Measurements from ENCODE around the gene ITPKC. TPM values are rescaled to one million over a fixed set of nuclear protein-coding genes. Genes with fewer than 3 reads are reported as not detected.

Gene ITPKC
- total RNA-seq, 1 donor from 2014 or later: 8.4 TPM

Other genes starting within 250 kb of the ITPKC start
- 125 and 136 TPM in 2 replicates for gene SHKBP1, start 140.2 kb upstream of the ITPKC start, total RNA-seq
- 101 and 104 TPM in 2 replicates for gene LTBP4, start 115.7 kb upstream of the ITPKC start, total RNA-seq
- gene NUMBL, start 26.5 kb upstream of the ITPKC start, total RNA-seq: 18.0 and 27.0 TPM in 2 replicates
- gene COQ8B, start 226 bp upstream of the ITPKC start, total RNA-seq: 33.5 and 36.7 TPM in 2 replicates
- 13.2 and 14.2 TPM in 2 replicates for gene ACTMAP, start 33.4 kb downstream of the ITPKC start, total RNA-seq
- gene SNRPA, start 34.1 kb downstream of the ITPKC start, total RNA-seq: 257 and 267 TPM in 2 replicates
- 0.69 TPM in 1 of 2 replicates, not detected in the other for gene MIA, start 58.4 kb downstream of the ITPKC start, total RNA-seq
- 50.1 and 50.4 TPM in 2 replicates for gene RAB4B, start 61.1 kb downstream of the ITPKC start, total RNA-seq
- gene EGLN2, start 82.1 kb downstream of the ITPKC start, total RNA-seq: 98.5 and 104 TPM in 2 replicates
- gene CYP2A6, start 133.3 kb downstream of the ITPKC start, total RNA-seq: not detected in 2 replicates
- not detected in 2 replicates for gene CYP2A7, start 165.1 kb downstream of the ITPKC start, total RNA-seq

Measured in activated T-helper 2 cell treated with anti-CD3 and anti-CD28 coated beads, Interferon-gamma antibody, Interleukin-2, Interleukin-4, amounts not matched to agents 10 μg/mL and 5 μg/mL and 100 μg/mL, durations not matched to agents 14 hours and 24 hours and 36 hours (primary cell).